ENCODE results near the gene PLAC8L1. TPM values are rescaled to one million over a fixed set of nuclear protein-coding genes. Genes with fewer than 3 reads are reported as not detected.
"Not testable (repeated sequence)": the region's sequence is repeated elsewhere in the genome, so short reads cannot be mapped to it uniquely, and the experiment has no call there.

The PLAC8L1 gene
- total RNA-seq, 2 donors from 2014 or later = not detected

DNA sequence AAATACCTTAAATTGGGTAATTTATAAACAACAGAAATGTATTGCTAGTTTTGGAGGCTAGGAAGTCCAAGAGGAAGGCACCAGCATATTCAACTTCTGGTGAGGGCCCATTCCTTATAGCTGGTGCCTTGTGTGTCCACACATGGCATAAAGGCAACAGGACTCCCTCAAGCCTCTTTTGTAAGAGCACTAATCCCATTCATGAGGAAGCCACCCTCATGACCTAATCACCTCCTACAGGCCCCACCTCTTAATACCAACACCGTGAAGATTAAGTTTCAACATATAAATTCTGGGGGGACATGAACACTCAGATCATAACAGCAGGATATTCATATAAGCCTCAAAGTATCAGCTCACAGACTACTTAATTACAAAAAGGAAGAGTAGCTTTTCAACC, 4.0 kb upstream of the PLAC8L1 start:
- Histone ChIP-seq H3K36me3 (no peaks in the 10 kb centered on the region), H3K9me3 (no peaks in the 10 kb centered on the region), H3K27ac (no peak overlapping the region), H3K27me3 (no peaks in the 10 kb centered on the region), H3K9ac (ENCODE audit: low read depth in 2 of 2, low read length in 2 of 2) (no peak overlapping the region), H3K4me3 (no peak overlapping the region), H3K4me1 (no peaks in the 10 kb centered on the region)
- TF ChIP-seq, protein P1, sequence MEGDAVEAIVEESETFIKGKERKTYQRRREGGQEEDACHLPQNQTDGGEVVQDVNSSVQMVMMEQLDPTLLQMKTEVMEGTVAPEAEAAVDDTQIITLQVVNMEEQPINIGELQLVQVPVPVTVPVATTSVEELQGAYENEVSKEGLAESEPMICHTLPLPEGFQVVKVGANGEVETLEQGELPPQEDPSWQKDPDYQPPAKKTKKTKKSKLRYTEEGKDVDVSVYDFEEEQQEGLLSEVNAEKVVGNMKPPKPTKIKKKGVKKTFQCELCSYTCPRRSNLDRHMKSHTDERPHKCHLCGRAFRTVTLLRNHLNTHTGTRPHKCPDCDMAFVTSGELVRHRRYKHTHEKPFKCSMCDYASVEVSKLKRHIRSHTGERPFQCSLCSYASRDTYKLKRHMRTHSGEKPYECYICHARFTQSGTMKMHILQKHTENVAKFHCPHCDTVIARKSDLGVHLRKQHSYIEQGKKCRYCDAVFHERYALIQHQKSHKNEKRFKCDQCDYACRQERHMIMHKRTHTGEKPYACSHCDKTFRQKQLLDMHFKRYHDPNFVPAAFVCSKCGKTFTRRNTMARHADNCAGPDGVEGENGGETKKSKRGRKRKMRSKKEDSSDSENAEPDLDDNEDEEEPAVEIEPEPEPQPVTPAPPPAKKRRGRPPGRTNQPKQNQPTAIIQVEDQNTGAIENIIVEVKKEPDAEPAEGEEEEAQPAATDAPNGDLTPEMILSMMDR (IDR thresholded peaks at IDR 0.05) = no peak
- intact Hi-C loops (cut with DNase I) = no loop called here
- no peak for DNase-seq

DNA sequence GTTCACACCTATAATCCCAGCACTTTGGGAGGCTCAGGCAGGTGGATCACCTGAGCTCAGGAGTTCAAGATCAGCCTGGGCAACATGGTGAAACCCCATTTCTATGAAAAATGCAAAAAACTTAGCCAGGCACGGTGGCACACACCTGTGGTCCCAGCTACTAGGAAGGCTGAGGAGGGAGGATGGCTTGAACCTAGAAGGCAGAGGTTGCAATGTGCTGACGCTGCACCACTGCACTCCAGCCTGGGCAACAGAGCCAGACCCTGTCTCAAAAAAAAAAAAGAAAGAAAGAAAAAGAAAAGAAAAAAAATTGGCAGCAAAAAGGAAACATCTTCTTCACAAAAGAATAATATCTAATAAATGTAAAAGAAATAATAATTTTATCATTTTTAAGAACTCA, 3.5 kb upstream of the PLAC8L1 start:
- H3K4me1 ChIP-seq; H3K36me3 ChIP-seq; H3K9me3 ChIP-seq; H3K27me3 ChIP-seq; DNase-seq; intact Hi-C loops (cut with DNase I); H3K9ac ChIP-seq (ENCODE audit: low read depth in 2 of 2, low read length in 2 of 2); H3K27ac ChIP-seq; H3K4me3 ChIP-seq: not testable (repeated sequence)

DNA sequence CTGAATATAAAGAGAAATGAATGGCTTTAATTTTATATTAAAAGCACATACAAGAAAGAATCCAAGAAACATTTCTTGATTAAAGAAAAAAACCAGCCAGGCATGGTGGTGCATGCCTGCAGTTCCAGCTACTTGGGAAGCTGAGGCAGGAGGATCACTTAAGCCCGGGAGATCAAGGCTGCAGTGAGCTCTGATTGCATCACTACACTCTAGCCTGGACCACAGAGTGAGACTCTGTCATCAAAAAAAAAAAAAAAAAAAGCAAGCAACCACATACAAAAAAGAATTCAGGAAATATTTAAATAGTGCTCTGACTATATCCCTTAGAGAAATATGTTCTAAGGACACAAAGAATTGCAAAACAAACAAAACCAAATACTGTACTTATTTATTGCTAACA, 2.5 kb upstream of the PLAC8L1 start:
- H3K27ac ChIP-seq = no peak overlapping the region
- H3K36me3 ChIP-seq = no peaks in the 10 kb centered on the region
- TF ChIP-seq, protein P1 (IDR thresholded peaks at IDR 0.05) = no peak
- DNase-seq = no peak
- H3K27me3 ChIP-seq = no peaks in the 10 kb centered on the region
- no peaks in the 10 kb centered on the region for H3K9me3 ChIP-seq
- no peak overlapping the region for H3K9ac ChIP-seq (ENCODE audit: low read depth in 2 of 2, low read length in 2 of 2)
- no peak overlapping the region for H3K4me3 ChIP-seq
- no peaks in the 10 kb centered on the region for H3K4me1 ChIP-seq
- intact Hi-C loops (cut with DNase I) = no loop called here

DNA sequence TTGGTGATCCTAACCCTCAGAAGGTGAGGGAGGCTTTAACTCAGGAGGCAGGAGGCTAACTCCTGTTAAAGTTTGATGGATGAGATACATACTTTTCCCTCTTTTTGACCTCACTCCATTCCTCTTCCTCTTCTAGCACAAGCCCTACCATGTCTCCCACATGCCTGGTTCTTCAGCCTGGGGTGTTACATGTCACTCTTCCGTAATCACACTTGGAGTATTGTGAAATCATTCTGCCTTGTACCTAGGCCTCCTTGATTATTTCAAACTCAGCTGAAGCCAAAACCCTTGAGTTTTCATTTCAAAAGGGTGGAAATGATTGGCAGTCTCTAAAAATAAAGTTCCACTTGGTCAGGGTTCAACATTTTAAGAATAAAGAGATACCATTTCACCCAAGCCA, 1.8 kb downstream of the PLAC8L1 start:
- H3K36me3 ChIP-seq = no peaks in the 10 kb centered on the region
- no peaks in the 10 kb centered on the region for H3K9me3 ChIP-seq
- H3K27me3 ChIP-seq = no peaks in the 10 kb centered on the region
- H3K9ac ChIP-seq (ENCODE audit: low read depth in 2 of 2, low read length in 2 of 2) = no peak overlapping the region
- no peak overlapping the region for H3K27ac ChIP-seq
- no peak for DNase-seq
- intact Hi-C loops (cut with DNase I) = no loop called here
- TF ChIP-seq, protein P1 (IDR thresholded peaks at IDR 0.05) = no peak
- H3K4me1 ChIP-seq = no peaks in the 10 kb centered on the region
- no peak overlapping the region for H3K4me3 ChIP-seq

DNA sequence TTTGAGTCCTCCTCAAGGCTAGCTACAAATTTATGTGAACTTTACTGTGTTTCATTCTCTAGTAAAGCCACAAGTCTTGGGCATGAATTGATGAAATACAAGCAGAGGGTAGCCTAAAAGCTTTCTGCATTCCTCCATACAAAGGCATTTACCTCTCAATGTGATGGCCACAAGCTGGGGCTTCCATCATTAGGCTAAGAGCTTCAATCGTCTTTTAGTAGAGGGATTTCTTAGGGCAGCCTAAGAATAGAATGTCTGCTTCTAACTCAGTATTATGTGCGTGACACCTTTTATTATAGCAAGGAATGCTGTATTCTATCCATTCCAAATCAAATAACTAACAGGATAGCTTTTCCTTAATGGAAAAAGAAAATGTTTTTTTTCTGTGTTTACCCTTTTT, 3.7 kb downstream of the PLAC8L1 start:
- intact Hi-C loops (cut with DNase I) = no loop called here
- DNase-seq = no peak
- Histone ChIP-seq H3K36me3 (no peaks in the 10 kb centered on the region), H3K4me1 (no peaks in the 10 kb centered on the region), H3K27ac (no peak overlapping the region), H3K4me3 (no peak overlapping the region), H3K9me3 (no peaks in the 10 kb centered on the region), H3K27me3 (no peaks in the 10 kb centered on the region), H3K9ac (ENCODE audit: low read depth in 2 of 2, low read length in 2 of 2) (no peak overlapping the region)
- TF ChIP-seq, protein P1 (IDR thresholded peaks at IDR 0.05) = no peak

DNA sequence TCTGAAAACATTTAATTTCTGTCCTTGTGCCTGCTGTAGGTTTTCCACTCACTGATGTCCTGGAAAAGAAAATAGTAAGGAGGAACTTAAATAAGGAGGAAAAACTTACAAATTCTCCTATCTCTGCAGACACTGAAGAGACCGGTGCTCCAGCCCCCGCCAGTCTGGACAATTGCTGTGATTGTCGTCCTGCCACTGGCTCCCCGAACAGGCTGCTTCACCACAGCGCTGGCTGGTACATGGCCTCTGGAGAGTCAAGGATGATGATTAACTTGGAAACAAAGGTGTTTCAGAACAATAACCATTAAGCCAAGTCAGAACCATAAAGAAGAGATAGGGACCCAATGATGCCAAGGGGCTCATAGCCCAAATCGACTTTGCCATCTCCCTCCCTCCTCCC, 7.3 kb downstream of the PLAC8L1 start:
- Histone ChIP-seq H3K4me3 (no peak overlapping the region), H3K9ac (ENCODE audit: low read depth in 2 of 2, low read length in 2 of 2) (no peak overlapping the region), H3K27me3 (no peaks in the 10 kb centered on the region), H3K4me1 (no peaks in the 10 kb centered on the region), H3K36me3 (no peaks in the 10 kb centered on the region), H3K9me3 (no peaks in the 10 kb centered on the region), H3K27ac (no peak overlapping the region)
- intact Hi-C loops (cut with DNase I) = no loop called here
- no peak for DNase-seq
- TF ChIP-seq, protein P1 (IDR thresholded peaks at IDR 0.05) = no peak

All from colonic mucosa (tissue), 4 donors.